Adrenal gland (tissue), 5 donors: ENCODE measurements around the gene ESYT2.

Source experiments
- CTCF ChIP-seq, 6 experiments: fragments of 450-650 bp in 4 of 6; fragments of 200-600 bp in 2 of 6; sonication (generic) in 1 of 6; IDR thresholded peaks; 1 replicate in 5 of 6; 2 replicates in 1 of 6; pipeline versions ENCODE4 v1.5.1 to v1.8.0; 2016 to 2021; ENCODE audit warnings: antibody characterized with exemption in 6 of 6, mild to moderate bottlenecking in 2 of 6, moderate library complexity in 1 of 6
- POLR2A ChIP-seq, 2 donors: fragments of 450-650 bp; IDR thresholded peaks; one replicate each; pipeline ENCODE4 v1.6.1; 2017; ENCODE audit warnings: antibody characterized with exemption in 2 of 2, mild to moderate bottlenecking in 2 of 2, moderate library complexity in 1 of 2
- donor health status: DM: no; HTN: no; CAD: no.

DNA sequence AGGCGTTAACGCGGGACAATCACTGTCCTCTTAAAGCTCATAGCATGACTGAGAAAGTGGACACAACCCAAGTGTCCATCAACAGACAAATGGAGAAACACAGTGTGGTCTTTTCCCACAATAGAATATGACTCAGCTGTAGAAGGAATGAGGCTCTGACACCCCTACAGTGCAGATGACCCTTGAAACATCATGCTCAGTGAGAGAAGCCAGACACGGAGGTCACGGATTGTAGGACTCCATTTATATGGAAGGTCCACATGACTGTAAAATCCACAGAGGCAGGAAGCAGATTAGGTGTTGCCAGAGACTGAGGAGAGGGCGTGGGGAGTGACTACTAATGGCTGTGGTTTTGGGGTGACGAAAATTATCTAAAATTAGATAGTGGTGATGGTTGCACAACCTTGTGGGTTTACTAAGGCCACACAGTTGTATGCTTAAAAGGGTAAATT, 118.6 kb downstream of the ESYT2 start:
- TF ChIP-seq CTCF (IDR thresholded peaks at IDR 0.05) (no peak), POLR2A (IDR thresholded peaks at IDR 0.05) (no peak)
